ENCODE results near the gene RAB17.
"Not testable (repeated sequence)": the region's sequence is repeated elsewhere in the genome, so short reads cannot be mapped to it uniquely, and the experiment has no call there.

RAB17 gene

DNA sequence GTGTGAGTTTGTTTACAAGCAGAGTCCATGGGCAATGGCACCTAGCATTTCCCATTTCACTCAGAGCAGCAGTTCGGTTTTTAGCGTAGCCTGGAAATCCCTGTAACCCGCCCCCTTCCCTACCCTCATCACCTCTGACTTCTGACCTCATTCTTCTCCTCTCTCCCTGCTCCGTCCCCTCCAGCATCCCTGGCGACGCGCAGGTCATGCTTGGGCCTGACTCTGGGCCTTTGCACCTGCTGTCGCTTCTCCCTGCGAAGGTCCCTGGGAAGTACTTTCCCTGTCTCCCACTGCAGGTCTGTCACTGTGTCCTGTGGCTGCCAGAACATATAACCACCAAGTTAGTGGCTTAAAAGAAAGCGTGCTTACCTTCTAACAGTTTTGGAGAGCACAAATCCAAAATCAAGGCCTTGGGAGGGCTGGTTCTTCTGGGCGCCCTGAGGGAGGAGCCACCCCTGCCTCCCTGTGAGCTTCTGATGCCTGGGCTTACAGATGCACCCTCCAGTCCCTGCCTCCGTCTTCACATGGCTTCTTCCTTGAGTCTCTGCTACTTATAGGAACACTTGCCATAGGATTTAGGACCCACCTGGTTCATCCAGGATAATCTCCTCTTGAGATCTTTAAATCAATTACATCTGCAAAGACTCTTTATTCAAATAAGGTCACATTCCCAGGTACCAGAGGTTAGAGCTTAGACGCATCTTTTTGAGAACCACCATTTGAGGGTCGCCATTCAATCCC, 8.1 kb upstream of the RAB17 start:
- DNase-seq: no peak

GRCh38 chr2:237597196-237598145, 6.9 kb upstream of the RAB17 start:
- DNase-seq: no peak

GRCh38 chr2:237596520-237597195, 6.1 kb upstream of the RAB17 start:
- DNase-seq: no peak

DNA sequence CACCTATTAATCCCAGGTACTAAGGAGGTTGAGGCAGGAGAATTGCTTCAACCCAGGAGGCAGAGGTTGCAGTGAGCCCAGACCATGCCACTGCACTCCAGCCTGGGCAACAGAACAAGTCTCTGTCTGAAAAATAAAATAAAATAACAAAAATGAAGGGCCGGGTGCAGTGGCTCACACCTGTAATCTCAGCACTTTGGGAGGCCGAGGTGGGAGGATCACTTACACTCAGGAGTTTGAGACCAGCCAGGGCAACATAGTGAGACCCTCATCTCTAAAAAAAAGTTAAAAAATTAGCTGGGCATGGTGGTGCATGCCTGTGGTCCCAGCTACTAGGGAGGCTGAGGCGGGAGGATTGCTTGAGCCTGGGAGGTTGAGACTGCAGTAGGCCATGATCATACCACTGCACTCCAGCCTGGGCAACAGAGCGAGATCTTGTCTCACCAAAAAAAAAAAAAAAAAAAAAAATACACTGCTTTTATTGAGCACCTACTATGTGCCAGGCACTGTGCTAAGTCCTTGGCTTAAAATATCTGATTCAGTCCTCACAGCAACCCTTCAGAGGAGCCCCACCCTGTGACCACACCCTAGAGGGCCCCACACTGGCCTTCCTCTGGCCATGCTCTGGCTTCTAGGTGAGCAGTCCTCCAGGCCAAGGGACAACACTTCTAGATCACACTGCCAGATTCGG, 5.4 kb upstream of the RAB17 start:
- not testable (repeated sequence) for DNase-seq

DNA sequence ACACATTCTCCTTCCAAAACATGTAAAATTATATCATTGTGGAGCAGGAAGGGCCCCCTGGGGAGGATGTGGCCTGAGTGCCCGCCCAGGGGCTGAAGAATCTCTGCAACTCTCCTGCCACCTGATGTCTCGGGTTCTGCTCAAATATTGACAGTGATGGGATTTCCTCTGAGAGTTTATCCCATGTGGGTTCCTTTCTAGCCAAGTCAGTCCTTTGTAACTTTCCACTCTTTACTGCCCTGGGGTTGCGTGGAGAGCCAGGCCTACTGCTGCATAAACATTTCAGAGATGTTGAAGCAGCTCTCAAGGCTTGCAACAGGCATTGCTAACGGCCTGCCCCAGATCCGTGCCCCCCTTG, 4.0 kb upstream of the RAB17 start:
- DNase-seq: no peak

DNA sequence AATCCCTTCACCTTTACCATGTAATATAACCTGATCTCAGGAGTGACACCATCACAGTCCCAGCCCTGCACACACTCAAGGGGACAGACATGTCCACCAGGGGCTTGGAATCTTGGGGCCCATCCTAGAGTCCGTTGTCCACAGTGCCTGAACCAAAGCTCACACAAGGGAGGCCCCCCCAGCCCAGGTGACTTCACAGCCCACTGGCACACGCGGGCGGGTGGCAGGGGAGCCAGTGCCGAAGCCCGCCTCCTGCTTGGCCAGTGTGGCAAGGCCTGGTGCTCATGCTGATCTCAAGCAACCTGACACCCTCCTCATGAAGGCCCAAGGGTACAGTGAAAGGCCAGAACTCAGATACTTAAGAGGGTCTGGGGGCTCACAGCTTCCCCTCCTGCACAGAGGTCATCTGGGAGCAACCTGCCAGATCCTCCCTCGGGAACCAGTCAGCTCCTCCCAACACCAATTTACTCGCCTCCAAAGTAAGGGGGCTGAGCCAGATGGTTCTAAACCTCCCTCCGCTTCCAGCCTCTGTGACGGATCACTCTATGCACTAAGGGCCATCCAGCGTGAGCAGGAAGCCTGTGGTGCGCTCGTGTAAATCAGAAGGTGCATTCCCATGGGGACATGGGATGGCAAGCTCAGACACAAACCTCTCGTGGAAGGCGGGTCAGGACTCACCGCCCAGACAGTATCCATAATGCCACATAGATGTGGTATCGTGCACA, 3.2 kb upstream of the RAB17 start:
- DNase-seq: no peak

- no peak for DNase-seq
Observed at GRCh38 chr2:237593036-237593435, 2.5 kb upstream of the RAB17 start.

- no peak for DNase-seq
Observed at GRCh38 chr2:237592425-237592980, 2.0 kb upstream of the RAB17 start.

DNA sequence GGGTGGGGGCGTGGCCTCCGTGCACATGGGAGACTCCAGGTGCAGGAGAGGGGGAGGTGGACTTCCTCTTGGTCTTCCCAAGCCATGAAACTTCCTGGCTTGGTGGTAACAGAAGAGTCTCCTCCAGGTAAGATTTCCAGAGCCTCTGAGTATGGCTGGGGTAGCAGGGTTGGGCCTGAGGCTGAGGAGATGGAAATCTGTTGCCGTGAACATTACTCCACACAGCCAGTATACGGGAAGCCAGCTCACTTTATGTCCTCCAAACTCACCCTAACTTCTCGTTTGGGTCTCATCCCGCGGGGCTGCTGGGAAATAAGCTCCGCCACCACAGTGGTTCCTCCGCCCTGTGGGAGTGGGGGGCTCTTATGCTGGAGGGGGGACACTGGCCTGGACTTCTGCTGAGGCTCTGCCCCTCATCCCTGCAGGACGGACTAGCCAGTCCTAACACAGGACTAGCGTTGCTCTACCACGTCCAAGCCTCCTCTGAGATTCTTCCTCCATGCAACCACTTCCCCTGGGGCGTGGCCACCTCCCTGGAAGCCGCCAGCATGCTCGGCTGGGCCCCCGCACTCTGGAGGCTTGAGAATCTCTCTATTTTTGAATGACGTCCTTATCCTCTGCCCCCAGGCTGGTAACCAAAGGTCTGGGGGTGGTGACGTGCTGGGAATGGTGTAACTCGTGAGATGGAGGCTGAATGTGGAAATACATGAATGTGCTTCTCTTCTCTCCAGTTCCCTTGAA, 777 bp upstream of the RAB17 start:
- DNase-seq: no peak

GRCh38 chr2:237588044-237588696, 2.4 kb downstream of the RAB17 start:
- no peak for DNase-seq

- DNase-seq: no peak
Observed at GRCh38 chr2:237585590-237586221, 4.8 kb downstream of the RAB17 start.

GRCh38 chr2:237583385-237584295, 6.9 kb downstream of the RAB17 start:
- no peak for DNase-seq

GRCh38 chr2:237581751-237582746, 8.5 kb downstream of the RAB17 start:
- DNase-seq: peak; percentile 37

DNA sequence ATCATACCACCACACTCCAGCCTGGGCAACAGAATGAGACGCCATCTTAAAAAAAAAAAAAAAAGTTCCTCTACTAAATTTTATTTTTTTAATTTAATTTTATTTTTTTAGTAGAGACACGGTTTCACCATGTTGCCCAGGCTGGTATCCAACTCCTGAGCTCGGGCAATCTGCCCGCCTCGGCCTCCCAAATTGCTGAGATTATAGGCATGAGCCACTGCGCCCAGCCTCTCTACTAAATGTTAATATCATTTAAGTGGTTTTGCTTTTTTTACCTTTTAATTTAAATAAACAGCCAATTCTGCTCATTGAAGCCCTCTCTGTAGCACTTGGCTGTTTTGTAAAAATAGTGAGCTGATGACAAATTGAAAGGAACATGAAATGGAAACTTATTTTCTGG, 9.2 kb downstream of the RAB17 start:
- no peak for DNase-seq

DNA sequence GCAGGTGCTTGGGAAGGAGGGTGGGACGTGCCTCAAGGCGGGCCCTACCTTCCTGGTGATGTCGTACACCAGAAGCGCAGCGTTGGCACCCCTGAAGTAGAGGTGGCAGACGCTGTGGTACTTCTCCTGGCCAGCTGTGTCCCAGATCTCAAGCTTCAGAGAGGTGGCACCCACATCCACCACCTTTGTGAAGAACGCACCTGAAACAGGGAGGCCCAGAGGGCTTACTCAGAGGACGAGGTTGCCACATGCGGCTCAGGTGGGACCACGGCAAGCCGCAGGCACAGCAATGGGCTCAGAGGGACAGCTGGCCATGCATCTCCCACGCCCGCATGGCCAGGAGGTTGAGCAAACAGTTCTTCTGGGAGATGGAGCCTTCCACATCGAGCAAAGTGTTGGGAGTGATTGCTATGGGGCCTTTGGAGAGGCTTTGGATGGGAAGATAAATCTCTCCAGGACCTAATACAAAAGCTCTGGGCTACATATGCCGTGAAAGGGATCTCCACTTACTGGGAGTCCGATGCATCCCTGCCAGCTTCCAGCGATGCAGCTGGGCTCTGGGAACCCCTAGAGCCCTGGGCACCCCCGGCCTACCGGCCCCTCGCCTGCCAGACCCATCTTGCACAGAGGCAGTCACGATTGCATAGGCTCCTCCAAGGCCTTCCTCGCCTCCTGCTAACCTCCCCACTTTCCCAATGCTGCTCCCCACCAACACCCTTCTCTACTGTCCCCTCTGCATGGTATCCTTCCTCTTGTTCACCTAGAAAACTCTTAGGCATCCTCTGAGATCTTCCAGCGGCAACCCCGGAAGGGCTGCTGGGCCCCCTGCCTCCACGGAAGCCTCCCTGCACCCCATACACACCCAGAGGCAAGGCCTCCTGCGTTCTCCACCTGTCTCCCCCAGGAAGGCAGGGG, 12.3 kb downstream of the RAB17 start:
- no peak for DNase-seq

DNA sequence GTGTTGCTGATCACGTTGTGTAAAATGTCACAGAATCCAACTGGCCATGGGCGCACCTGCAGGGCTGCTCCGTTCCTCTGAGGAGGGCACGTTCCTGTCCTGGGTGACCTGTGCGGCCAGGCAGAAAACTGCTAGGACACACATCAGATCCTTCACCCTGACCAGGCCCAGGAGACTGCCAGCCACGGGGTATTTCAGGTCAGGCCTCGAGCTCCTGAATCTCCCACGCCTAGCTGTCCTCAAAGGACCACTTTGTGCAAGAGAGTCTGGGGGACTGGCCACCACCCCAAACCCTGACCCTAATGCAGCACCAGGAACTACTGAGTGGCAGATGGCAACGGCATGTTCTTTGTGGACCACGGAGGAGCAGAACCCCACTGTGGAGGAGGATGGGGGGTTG, 13.1 kb downstream of the RAB17 start:
- DNase-seq: no peak

- DNase-seq: no peak
Observed at GRCh38 chr2:237576974-237577373, 13.6 kb downstream of the RAB17 start.
